Measurements from ENCODE around the gene C1QTNF6. TPM values are rescaled to one million over a fixed set of nuclear protein-coding genes. Genes with fewer than 3 reads are reported as not detected.

The C1QTNF6 gene
- total and polyA plus RNA-seq, 2 of the 8 experiments (the other 6 are each of a cell fraction or from before 2014, with no cell fraction given) = 3.1 to 6.5 TPM

DNA sequence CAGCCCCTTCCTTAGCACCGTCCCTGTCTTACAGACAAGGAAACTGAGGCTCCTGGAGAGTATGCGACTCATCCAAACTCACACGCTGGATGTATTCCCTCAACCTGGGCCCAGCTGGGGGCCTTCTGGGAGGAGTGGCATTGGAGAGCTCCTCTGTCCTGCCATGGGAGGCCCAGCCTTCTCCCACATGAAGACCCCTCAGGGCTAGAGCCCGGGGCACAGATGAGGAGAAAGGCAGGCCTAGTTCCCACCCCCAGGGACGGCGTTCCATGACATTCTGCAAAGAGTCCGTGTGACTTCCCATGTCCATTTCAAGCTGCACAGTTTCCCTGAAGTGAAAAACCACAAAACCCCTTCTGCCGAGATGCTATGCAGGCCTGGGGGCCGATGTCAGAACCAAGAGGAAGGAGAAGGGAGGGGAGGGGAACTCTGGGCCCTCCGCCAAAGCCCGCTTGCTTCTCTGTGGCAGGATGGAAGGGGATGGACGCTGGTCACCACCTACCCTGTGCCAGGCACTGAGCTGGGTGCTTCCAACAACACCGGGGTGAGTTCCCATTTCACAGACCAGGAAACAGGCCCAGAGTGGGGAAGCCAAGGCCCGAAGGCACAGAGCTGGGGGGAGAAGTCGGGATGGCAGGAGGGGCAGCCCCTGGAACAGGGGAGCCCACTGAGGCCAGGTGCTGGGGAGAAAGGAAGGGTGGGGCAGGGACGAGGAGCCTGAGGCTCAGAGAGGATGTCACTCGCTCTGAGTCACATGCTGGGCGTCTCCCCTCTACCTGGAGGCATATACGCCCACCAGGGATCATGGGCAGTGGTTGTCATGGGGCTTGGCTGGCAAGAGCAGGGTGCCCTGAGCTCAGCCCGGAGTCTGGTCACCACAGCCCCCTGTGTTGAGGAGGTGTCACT lies 40.3 kb upstream of the C1QTNF6 start (continued):
- TF ChIP-seq SIN3A (conservative IDR thresholded peaks at IDR 0.05 in 1 of 2, IDR thresholded peaks at IDR 0.05 in 1 of 2; ENCODE audit: low read depth in 1 of 2, low read length in 2 of 2) (no peak), RBBP5 (IDR thresholded peaks at IDR 0.05; ENCODE audit: borderline replicate concordance, low read depth, low read length) (no peak), JUN (IDR thresholded peaks at IDR 0.05; ENCODE audit: low read depth, low read length) (no peak), RFX5 (IDR thresholded peaks at IDR 0.05; ENCODE audit: borderline replicate concordance, low read depth, low read length) (no peak), BACH1 (IDR thresholded peaks at IDR 0.05; ENCODE audit: low read length) (no peak)
- TF ChIP-seq, protein P1, sequence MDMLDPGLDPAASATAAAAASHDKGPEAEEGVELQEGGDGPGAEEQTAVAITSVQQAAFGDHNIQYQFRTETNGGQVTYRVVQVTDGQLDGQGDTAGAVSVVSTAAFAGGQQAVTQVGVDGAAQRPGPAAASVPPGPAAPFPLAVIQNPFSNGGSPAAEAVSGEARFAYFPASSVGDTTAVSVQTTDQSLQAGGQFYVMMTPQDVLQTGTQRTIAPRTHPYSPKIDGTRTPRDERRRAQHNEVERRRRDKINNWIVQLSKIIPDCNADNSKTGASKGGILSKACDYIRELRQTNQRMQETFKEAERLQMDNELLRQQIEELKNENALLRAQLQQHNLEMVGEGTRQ (IDR thresholded peaks at IDR 0.05; ENCODE audit: low read length) = no peak

All from H1 (cell line).